Naive B cell (primary cell): ENCODE results near the gene PITPNB. TPM values are rescaled to one million over a fixed set of nuclear protein-coding genes. Genes with fewer than 3 reads are reported as not detected.

ENCODE experiments used
- ATAC-seq, 2 donors: fragments of 150-1000 bp; cut with Tn5 transposase; 2 replicates each; pipeline ENCODE4 v1.10.0; 2021; ENCODE audit warnings: low read depth in 2 of 2, mild to moderate bottlenecking in 2 of 2, moderate library complexity in 2 of 2
- DNase-seq: peaks from one replicate; pipeline ENCODE4 v3.0.0; 2022
- H3K27ac Mint-ChIP-seq, 6 donors: one replicate each; pipeline ENCODE4 v1.8.0; 2020 to 2022; ENCODE audit warnings: mild to moderate bottlenecking in 6 of 6, mixed read lengths in 6 of 6, moderate library complexity in 5 of 6, inconsistent platforms in 2 of 6
- H3K27me3 Mint-ChIP-seq, 3 donors: one replicate each; pipeline ENCODE4 v1.8.0; 2021 to 2022; ENCODE audit warnings: mixed read lengths in 3 of 3, mild to moderate bottlenecking in 1 of 3
- H3K36me3 Mint-ChIP-seq, 2 donors: one replicate each; pipeline ENCODE4 v1.8.0; 2020 to 2022; ENCODE audit warnings: mixed read lengths in 2 of 2, inconsistent platforms in 1 of 2, mild to moderate bottlenecking in 1 of 2
- H3K4me1 Mint-ChIP-seq, 3 donors: one replicate each; pipeline ENCODE4 v1.8.0; 2020 to 2022; ENCODE audit warnings: mixed read lengths in 3 of 3, inconsistent platforms in 1 of 3, mild to moderate bottlenecking in 1 of 3, moderate library complexity in 1 of 3
- H3K4me3 Mint-ChIP-seq, 8 donors: one replicate each; pipeline ENCODE4 v1.8.0; 2020 to 2022; ENCODE audit warnings: mild to moderate bottlenecking in 8 of 8, mixed read lengths in 8 of 8, moderate library complexity in 8 of 8, inconsistent platforms in 2 of 8
- H3K9me3 Mint-ChIP-seq, 7 donors: one replicate each; pipeline ENCODE4 v1.8.0; 2020 to 2022; ENCODE audit warnings: mixed read lengths in 7 of 7, mild to moderate bottlenecking in 5 of 7, inconsistent platforms in 2 of 7, moderate library complexity in 1 of 7
- polyA plus RNA-seq, 6 donors: library from polyadenylated mRNA; unstranded; fragments of 300-500 nt; fragmentation: Illumina TruSeq; gene quantifications; one replicate each; pipeline ENCODE4 v1.2.3, GENCODE V29; 2021; ENCODE audit warnings: low read depth in 6 of 6

PITPNB gene
- polyA plus RNA-seq, 6 donors from 2014 or later: 55.7 to 77.5 (median 67.3) TPM

DNA sequence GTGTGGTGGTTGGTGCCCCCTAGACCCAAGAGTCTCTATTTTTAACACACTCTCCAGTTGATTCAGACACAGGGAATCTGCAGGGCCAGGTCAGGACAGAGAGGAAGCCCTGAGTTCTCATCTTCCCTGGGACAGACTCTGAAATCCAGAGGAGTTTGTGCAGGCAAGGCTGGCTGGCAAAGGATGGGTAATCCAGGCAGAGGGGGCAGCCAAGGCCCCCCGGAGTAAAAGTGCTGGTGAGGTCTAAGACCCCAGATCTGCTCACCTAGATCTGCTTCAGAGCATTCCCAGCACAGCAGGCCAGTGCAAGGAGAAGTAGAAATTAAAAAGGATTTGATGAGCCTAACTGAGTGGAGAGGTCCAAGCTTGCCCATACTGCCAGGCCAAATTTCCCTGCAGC lies 76.9 kb downstream of the PITPNB start:
- H3K27ac Mint-ChIP-seq: peak overlapping the region in 1 of 6 donors; percentile 59

DNA sequence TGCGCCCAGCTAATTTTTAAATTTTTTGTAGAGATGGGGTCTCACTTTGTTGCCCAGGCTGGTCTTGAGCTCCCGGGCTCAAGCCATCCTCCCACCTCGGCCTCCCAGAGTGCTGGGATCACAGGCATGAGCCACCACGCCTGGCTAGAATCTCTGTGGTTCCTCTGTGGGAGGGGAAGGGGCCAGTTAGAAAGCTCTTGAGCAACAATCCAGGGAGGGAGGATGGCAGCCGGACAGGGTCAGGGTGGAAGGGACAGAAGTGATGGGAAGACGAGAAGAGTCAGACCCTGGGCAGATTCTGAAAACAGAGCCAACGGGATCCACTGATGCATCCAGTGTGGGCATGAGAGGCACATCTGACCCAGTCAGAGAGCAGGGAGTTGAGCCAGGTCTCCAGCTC lies 78.6 kb downstream of the PITPNB start:
- no peak for ATAC-seq
- no peak overlapping the region for H3K27ac Mint-ChIP-seq
- no peak overlapping the region for H3K4me3 Mint-ChIP-seq
- no peaks in the 10 kb centered on the region for H3K27me3 Mint-ChIP-seq
- peaks cover 0 to 5% (median 0%) of the 10 kb centered on the region in 3 donors for H3K4me1 Mint-ChIP-seq
- DNase-seq: no peak
- peaks cover 6 to 21% (median 9%) of the 10 kb centered on the region in 7 donors for H3K9me3 Mint-ChIP-seq
- peaks cover 14 to 23% of the 10 kb centered on the region in 2 donors for H3K36me3 Mint-ChIP-seq

More for the DNA sequence above, 76.9 kb downstream of the PITPNB start:
- Mint-ChIP-seq H3K4me1 (peaks cover 0 to 1% (median 0%) of the 10 kb centered on the region in 3 donors), H3K36me3 (peaks cover 10 to 19% of the 10 kb centered on the region in 2 donors), H3K4me3 (no peak overlapping the region), H3K27me3 (no peaks in the 10 kb centered on the region), H3K9me3 (peaks cover 4 to 18% (median 7%) of the 10 kb centered on the region in 7 donors)
- no peak for DNase-seq
- no peak for ATAC-seq

DNA sequence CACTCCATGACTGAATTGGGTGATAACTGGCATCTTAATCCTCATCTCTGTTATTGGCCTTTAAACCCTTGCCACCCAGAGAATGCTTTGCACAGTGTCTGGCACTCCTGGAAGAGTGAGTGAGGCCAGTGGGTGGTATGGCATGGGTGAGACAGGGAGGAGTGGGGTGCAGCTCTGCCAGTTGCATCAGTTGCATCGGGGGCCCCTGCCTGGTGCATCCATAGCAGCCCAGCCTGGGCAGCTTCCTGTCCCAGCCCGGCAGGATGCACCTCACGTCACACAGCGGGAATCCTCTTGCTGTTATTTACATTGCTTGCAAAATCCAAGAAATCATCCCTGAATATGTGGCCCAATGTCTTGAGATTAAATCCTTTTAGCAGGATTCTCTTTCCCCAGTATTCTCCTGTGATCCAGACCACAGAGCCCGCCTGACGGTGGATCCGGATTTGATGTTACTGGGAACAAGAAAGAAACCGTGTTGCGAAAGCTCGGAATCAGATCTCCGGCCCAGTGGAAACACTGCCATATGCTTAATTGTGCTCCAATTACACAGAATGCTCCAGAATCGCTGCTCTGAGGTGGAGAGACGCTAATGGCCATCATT lies 79.9 kb downstream of the PITPNB start:
- DNase-seq (no peak), ATAC-seq (no peak)
- Mint-ChIP-seq H3K9me3 (peaks cover 6 to 21% (median 9%) of the 10 kb centered on the region in 7 donors), H3K4me1 (peaks cover 0 to 5% (median 0%) of the 10 kb centered on the region in 3 donors), H3K27me3 (no peaks in the 10 kb centered on the region), H3K36me3 (peaks cover 14 to 23% of the 10 kb centered on the region in 2 donors), H3K27ac (no peak overlapping the region), H3K4me3 (no peak overlapping the region)

- no peak overlapping the region for H3K4me3 Mint-ChIP-seq
- H3K9me3 Mint-ChIP-seq: peaks cover 6 to 21% (median 9%) of the 10 kb centered on the region in 7 donors
- DNase-seq (no peak), ATAC-seq (no peak)
- H3K36me3 Mint-ChIP-seq: peaks cover 4 to 15% of the 10 kb centered on the region in 2 donors
- H3K4me1 Mint-ChIP-seq: peaks cover 0 to 5% (median 0%) of the 10 kb centered on the region in 3 donors
- peak overlapping the region in 2 of 6 donors; percentile 44 to 52 for H3K27ac Mint-ChIP-seq
- H3K27me3 Mint-ChIP-seq: no peaks in the 10 kb centered on the region
Observed at GRCh38 chr22:27836181-27836580, 82.9 kb downstream of the PITPNB start.

- peaks cover 4 to 11% of the 10 kb centered on the region in 2 donors for H3K36me3 Mint-ChIP-seq
- H3K9me3 Mint-ChIP-seq: peaks cover 6 to 21% (median 9%) of the 10 kb centered on the region in 7 donors
- H3K4me1 Mint-ChIP-seq: peaks cover 0 to 5% (median 0%) of the 10 kb centered on the region in 3 donors
- no peak overlapping the region for H3K27ac Mint-ChIP-seq
- no peak for ATAC-seq
- H3K27me3 Mint-ChIP-seq: no peaks in the 10 kb centered on the region
- DNase-seq: no peak
- no peak overlapping the region for H3K4me3 Mint-ChIP-seq
Observed at GRCh38 chr22:27835446-27835845, 83.6 kb downstream of the PITPNB start.

GRCh38 chr22:27834364-27835185 lies 84.5 kb downstream of the PITPNB start:
- no peak for DNase-seq
- H3K27me3 Mint-ChIP-seq: no peaks in the 10 kb centered on the region
- H3K4me3 Mint-ChIP-seq: no peak overlapping the region
- no peak for ATAC-seq
- H3K9me3 Mint-ChIP-seq: peaks cover 6 to 21% (median 9%) of the 10 kb centered on the region in 7 donors
- H3K27ac Mint-ChIP-seq: peak overlapping the region in 1 of 6 donors; percentile 20
- peaks cover 4 to 11% of the 10 kb centered on the region in 2 donors for H3K36me3 Mint-ChIP-seq
- H3K4me1 Mint-ChIP-seq: peaks cover 0 to 5% (median 0%) of the 10 kb centered on the region in 3 donors

GRCh38 chr22:27833803-27834202 lies 85.3 kb downstream of the PITPNB start:
- H3K9me3 Mint-ChIP-seq: peaks cover 6 to 18% (median 8%) of the 10 kb centered on the region in 7 donors
- H3K27me3 Mint-ChIP-seq: no peaks in the 10 kb centered on the region
- DNase-seq: no peak
- peaks cover 0 to 5% (median 0%) of the 10 kb centered on the region in 3 donors for H3K4me1 Mint-ChIP-seq
- H3K4me3 Mint-ChIP-seq: no peak overlapping the region
- no peak for ATAC-seq
- H3K27ac Mint-ChIP-seq: no peak overlapping the region
- H3K36me3 Mint-ChIP-seq: peaks cover 4 to 11% of the 10 kb centered on the region in 2 donors

GRCh38 chr22:27832606-27833005 lies 86.5 kb downstream of the PITPNB start:
- DNase-seq (no peak), ATAC-seq (no peak)
- H3K27me3 Mint-ChIP-seq: no peaks in the 10 kb centered on the region
- H3K27ac Mint-ChIP-seq: no peak overlapping the region
- peaks cover 2 to 7% (median 5%) of the 10 kb centered on the region in 7 donors for H3K9me3 Mint-ChIP-seq
- H3K4me1 Mint-ChIP-seq: peaks cover 0 to 5% (median 0%) of the 10 kb centered on the region in 3 donors
- H3K4me3 Mint-ChIP-seq: no peak overlapping the region
- H3K36me3 Mint-ChIP-seq: peaks cover 4 to 8% of the 10 kb centered on the region in 2 donors

GRCh38 chr22:27829620-27830019 lies 89.4 kb downstream of the PITPNB start:
- H3K4me3 Mint-ChIP-seq: no peak overlapping the region
- H3K36me3 Mint-ChIP-seq: peaks cover 0 to 11% of the 10 kb centered on the region in 2 donors
- no peaks in the 10 kb centered on the region for H3K4me1 Mint-ChIP-seq
- peaks cover 0 to 5% (median 0%) of the 10 kb centered on the region in 7 donors for H3K9me3 Mint-ChIP-seq
- ATAC-seq (no peak), DNase-seq (no peak)
- no peak overlapping the region for H3K27ac Mint-ChIP-seq
- no peaks in the 10 kb centered on the region for H3K27me3 Mint-ChIP-seq

DNA sequence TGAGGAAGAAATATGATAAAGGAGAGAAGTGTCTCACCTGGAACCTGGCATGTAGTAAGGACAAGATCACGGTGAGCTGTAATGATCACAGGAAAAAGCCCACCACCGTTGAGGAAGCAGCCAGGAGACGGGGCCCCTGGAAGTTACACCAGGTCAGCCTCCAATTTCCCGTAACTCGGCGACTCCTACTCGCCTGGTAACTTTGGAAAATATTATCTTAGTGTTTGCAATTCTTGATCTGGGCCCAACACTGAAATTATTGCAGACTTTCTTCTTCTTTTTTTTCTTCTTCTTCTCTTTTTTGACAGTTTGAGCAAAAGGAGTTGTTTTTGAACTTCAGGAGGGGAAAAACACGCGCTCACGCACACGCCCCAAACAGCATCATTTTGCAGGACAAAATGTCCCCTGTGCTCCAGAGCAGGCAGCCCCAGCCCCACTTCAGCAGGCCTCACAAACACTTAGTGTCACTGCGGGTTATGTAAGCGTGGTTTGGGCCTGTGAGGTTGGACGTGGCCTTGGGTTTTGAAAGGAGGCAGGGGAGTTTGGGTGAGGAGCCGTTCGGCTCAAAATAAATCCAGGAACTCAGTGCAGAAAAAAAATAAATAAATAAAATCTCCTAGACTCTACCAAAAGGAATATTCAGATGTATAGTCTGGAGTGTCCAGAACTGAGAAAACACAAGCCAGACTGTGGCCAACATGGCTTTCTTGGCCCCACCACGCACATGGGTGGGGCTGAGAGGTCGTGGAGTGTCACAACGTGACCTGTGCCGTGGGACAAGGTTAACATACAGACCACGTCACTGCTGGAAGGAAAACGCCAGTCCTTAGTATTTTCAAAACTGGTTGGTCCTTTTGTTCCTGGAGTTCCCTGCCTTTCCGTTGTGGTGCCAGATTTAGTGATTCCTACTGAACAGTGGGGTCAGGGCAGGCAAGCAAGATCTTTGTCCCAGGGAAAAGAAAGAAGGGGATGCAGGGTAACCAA lies 91.2 kb downstream of the PITPNB start:
- H3K4me1 Mint-ChIP-seq: no peaks in the 10 kb centered on the region
- no peaks in the 10 kb centered on the region for H3K27me3 Mint-ChIP-seq
- no peak overlapping the region for H3K27ac Mint-ChIP-seq
- peaks cover 0 to 5% (median 0%) of the 10 kb centered on the region in 7 donors for H3K9me3 Mint-ChIP-seq
- peaks cover 0 to 11% of the 10 kb centered on the region in 2 donors for H3K36me3 Mint-ChIP-seq
- no peak for ATAC-seq
- DNase-seq: no peak
- H3K4me3 Mint-ChIP-seq: no peak overlapping the region

GRCh38 chr22:27825174-27825573 lies 93.9 kb downstream of the PITPNB start:
- no peak overlapping the region for H3K4me3 Mint-ChIP-seq
- DNase-seq (no peak), ATAC-seq (no peak)
- H3K4me1 Mint-ChIP-seq: no peaks in the 10 kb centered on the region
- no peaks in the 10 kb centered on the region for H3K27me3 Mint-ChIP-seq
- H3K36me3 Mint-ChIP-seq: peaks cover 0 to 11% of the 10 kb centered on the region in 2 donors
- no peak overlapping the region for H3K27ac Mint-ChIP-seq
- H3K9me3 Mint-ChIP-seq: peaks cover 0 to 5% (median 0%) of the 10 kb centered on the region in 7 donors

DNA sequence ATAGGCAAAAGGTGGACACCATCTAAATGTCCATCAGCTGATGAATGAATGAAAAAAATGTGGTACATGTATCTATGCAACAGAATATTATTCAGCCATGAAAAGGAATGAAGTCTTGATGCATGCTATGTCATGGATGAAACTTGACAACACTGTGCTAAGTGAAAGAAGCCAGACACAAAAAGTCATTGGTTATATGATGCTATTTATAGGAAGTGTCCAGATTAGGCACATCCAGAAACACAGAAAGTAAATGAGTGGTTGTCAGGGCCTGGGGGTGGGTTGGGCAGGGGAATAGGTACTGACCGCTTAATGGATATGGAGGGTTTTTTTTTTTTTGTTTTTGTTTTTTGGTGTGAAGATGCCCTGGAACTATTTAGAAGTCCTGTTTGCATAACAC lies 95.8 kb downstream of the PITPNB start:
- peaks cover 0 to 11% of the 10 kb centered on the region in 2 donors for H3K36me3 Mint-ChIP-seq
- H3K4me3 Mint-ChIP-seq: no peak overlapping the region
- DNase-seq (no peak), ATAC-seq (no peak)
- no peaks in the 10 kb centered on the region for H3K4me1 Mint-ChIP-seq
- peaks cover 0 to 5% (median 2%) of the 10 kb centered on the region in 7 donors for H3K9me3 Mint-ChIP-seq
- H3K27me3 Mint-ChIP-seq: peaks cover 0 to 2% (median 0%) of the 10 kb centered on the region in 3 donors
- H3K27ac Mint-ChIP-seq: no peak overlapping the region
